Large intestine (tissue), 3 donors: ENCODE measurements around the gene RACK1. TPM values are rescaled to one million over a fixed set of nuclear protein-coding genes. Genes with fewer than 3 reads are reported as not detected.
"Not testable (repeated sequence)": the region's sequence is repeated elsewhere in the genome, so short reads cannot be mapped to it uniquely, and the experiment has no call there.

ENCODE experiments used
- DNase-seq, 2 donors: peaks; one replicate each; pipeline versions ENCODE4 v3.0.0 to v3.0.0-alpha.2; 2013
- H3K27ac ChIP-seq: one replicate; pipeline ENCODE4 v1.5.1; 2013; ENCODE audit warnings: low read length
- H3K27me3 ChIP-seq: 2 replicates; pipeline ENCODE4 v1.6.1; 2013; ENCODE audit warnings: low read length; ENCODE audit not compliant: control insufficient read depth, insufficient read depth
- H3K36me3 ChIP-seq: 2 replicates; pipeline ENCODE4 v1.6.1; 2013; ENCODE audit warnings: low read length; ENCODE audit not compliant: control insufficient read depth, insufficient read depth
- H3K4me1 ChIP-seq: one replicate; pipeline ENCODE4 v1.6.1; 2013; ENCODE audit warnings: low read length; ENCODE audit not compliant: control insufficient read depth, insufficient read depth
- H3K4me3 ChIP-seq: one replicate; pipeline ENCODE4 v1.5.1; 2013; ENCODE audit warnings: low read length
- H3K9me3 ChIP-seq: one replicate; pipeline ENCODE4 v1.6.1; 2013; ENCODE audit warnings: mild to moderate bottlenecking, low read depth, low read length, moderate library complexity; ENCODE audit not compliant: control insufficient read depth
- WGBS: methylation state at CpG from one replicate; pipeline ENCODE4 v1.1.5; 2013; ENCODE audit warnings: low lambda C conversion rate; ENCODE audit not compliant: insufficient coverage; 5-methylcytosine and 5-hydroxymethylcytosine counted together
- polyA plus RNA-seq: library from polyadenylated mRNA; unstranded; fragments of 120-200 nt; gene quantifications from one replicate; pipeline ENCODE4 v1.2.1, GENCODE V29; 2013

RACK1 gene
- polyA plus RNA-seq, 1 donor, result 3,389 TPM

GRCh38 chr5:181217111-181217802, 26.4 kb downstream of the RACK1 start:
- H3K4me1 ChIP-seq, result peaks cover 10% of the 10 kb centered on the region
- WGBS, result no CpG with 5 or more reads among the region's 46 CpGs
- peaks cover 55% of the 10 kb centered on the region for H3K27me3 ChIP-seq
- H3K9me3 ChIP-seq, result peaks cover 5% of the 10 kb centered on the region
- H3K4me3 ChIP-seq, result peak overlapping the region; percentile 54
- peak in 1 of 2 donors; percentile 54 for DNase-seq
- no peaks in the 10 kb centered on the region for H3K36me3 ChIP-seq
- no peak overlapping the region for H3K27ac ChIP-seq

GRCh38 chr5:181215997-181216989, 27.4 kb downstream of the RACK1 start:
- Histone ChIP-seq H3K4me3 (peak overlapping the region; percentile 14), H3K27ac (no peak overlapping the region), H3K27me3 (peaks cover 58% of the 10 kb centered on the region), H3K36me3 (no peaks in the 10 kb centered on the region), H3K4me1 (peaks cover 10% of the 10 kb centered on the region), H3K9me3 (peaks cover 5% of the 10 kb centered on the region)
- no peak for DNase-seq
- WGBS, result 23% methylated on average over 5 of the region's 44 CpGs

DNA sequence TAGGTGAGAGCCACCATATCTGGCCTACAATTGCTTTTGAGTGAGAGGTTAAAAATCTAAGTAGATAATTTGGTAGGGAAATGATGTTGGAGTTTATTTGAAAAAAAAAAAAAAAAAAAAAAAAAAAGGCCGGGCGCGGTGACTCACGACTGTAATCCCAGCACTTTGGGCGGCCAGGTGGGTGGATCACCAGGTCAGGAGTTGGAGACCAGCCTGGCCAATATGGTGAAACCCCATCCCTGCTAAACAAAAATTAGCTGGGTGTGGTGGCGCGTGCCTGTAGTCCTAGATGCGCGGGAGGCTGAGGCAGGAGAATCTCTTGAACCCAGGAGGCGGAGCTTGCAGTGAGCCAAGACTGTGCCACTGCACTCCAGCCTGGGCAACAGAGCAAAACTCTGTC, 29.5 kb downstream of the RACK1 start:
- H3K27ac ChIP-seq, DNase-seq, H3K36me3 ChIP-seq, H3K4me3 ChIP-seq, H3K4me1 ChIP-seq, H3K9me3 ChIP-seq: not testable (repeated sequence)
- WGBS, result no CpG with 5 or more reads among the region's 10 CpGs
- peaks cover 49% of the 10 kb centered on the region for H3K27me3 ChIP-seq

DNA sequence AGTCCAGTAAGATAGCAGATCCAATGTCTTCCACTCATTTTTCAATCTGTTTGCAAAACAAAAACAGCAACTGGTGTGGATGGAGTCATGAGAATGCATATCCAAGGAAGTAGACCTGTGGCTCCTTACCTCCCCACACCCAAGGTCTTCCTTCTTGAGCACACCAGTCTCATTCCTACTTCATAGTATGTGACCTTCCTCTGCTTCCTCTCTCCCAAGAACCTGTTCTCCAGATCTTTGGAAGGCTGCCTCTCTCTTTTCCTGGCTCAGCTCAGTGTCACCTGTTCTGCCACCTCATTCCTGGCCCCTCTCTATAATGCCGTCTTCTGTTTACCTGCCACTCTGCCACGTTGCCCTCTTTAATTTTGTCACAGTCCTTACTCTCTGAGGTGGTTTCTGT, 30.8 kb downstream of the RACK1 start:
- WGBS, result 25% methylated on average over 2 of the region's 2 CpGs
- H3K36me3 ChIP-seq, result no peaks in the 10 kb centered on the region
- no peak for DNase-seq
- no peak overlapping the region for H3K27ac ChIP-seq
- no peaks in the 10 kb centered on the region for H3K9me3 ChIP-seq
- H3K27me3 ChIP-seq, result peaks cover 48% of the 10 kb centered on the region
- no peak overlapping the region for H3K4me3 ChIP-seq
- peaks cover 7% of the 10 kb centered on the region for H3K4me1 ChIP-seq

GRCh38 chr5:181212080-181212479, 31.6 kb downstream of the RACK1 start:
- Histone ChIP-seq H3K27ac (no peak overlapping the region), H3K36me3 (no peaks in the 10 kb centered on the region), H3K4me1 (no peaks in the 10 kb centered on the region), H3K9me3 (no peaks in the 10 kb centered on the region), H3K27me3 (peaks cover 43% of the 10 kb centered on the region), H3K4me3 (no peak overlapping the region)
- DNase-seq, result no peak
- WGBS, result no CpG with 5 or more reads among the region's 6 CpGs

- no peaks in the 10 kb centered on the region for H3K9me3 ChIP-seq
- H3K4me3 ChIP-seq, result no peak overlapping the region
- H3K27me3 ChIP-seq, result peaks cover 37% of the 10 kb centered on the region
- no peak overlapping the region for H3K27ac ChIP-seq
- H3K4me1 ChIP-seq, result no peaks in the 10 kb centered on the region
- no peak for DNase-seq
- no peaks in the 10 kb centered on the region for H3K36me3 ChIP-seq
- 30% methylated on average over 3 of the region's 7 CpGs for WGBS
Measured at GRCh38 chr5:181211208-181211607, 32.5 kb downstream of the RACK1 start.

- not testable (repeated sequence) for H3K4me3 ChIP-seq, DNase-seq, H3K9me3 ChIP-seq, H3K4me1 ChIP-seq, H3K36me3 ChIP-seq, H3K27ac ChIP-seq
- WGBS, result 93% methylated on average over 3 of the region's 17 CpGs
- H3K27me3 ChIP-seq, result peaks cover 37% of the 10 kb centered on the region
Measured at GRCh38 chr5:181210698-181211097, 33.0 kb downstream of the RACK1 start.

DNA sequence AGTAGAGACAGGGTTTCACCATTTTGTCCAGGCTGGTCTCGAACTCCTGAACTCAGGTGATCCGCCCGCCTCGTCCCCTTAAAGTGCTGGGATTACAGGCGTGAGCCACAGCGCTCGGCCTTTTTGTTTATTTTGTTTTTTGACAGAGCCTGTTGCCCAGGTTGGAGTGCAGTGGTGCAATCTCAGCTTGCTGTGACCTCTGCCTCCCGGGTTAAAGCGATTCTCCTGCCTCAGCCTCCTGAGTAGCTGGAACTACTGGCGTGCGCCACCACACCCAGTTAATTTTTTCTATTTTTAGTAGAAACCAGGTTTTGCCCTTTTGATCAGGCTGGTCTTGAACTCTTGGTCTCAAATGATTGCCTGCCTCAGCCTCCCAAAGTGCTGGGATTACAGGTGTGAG, 33.6 kb downstream of the RACK1 start:
- H3K9me3 ChIP-seq, DNase-seq, H3K36me3 ChIP-seq, H3K4me3 ChIP-seq, H3K27ac ChIP-seq, H3K4me1 ChIP-seq: not testable (repeated sequence)
- WGBS, result no CpG with 5 or more reads among the region's 11 CpGs
- peaks cover 43% of the 10 kb centered on the region for H3K27me3 ChIP-seq

GRCh38 chr5:181209006-181209405, 34.7 kb downstream of the RACK1 start:
- not testable (repeated sequence) for DNase-seq, H3K4me3 ChIP-seq, H3K36me3 ChIP-seq, H3K9me3 ChIP-seq, H3K27ac ChIP-seq
- peaks cover 44% of the 10 kb centered on the region for H3K27me3 ChIP-seq
- WGBS, result no CpG with 5 or more reads among the region's 24 CpGs
- H3K4me1 ChIP-seq, result peaks cover 11% of the 10 kb centered on the region

- H3K36me3 ChIP-seq, result no peaks in the 10 kb centered on the region
- H3K4me3 ChIP-seq, result no peak overlapping the region
- peaks cover 17% of the 10 kb centered on the region for H3K4me1 ChIP-seq
- H3K27ac ChIP-seq, result no peak overlapping the region
- peaks cover 45% of the 10 kb centered on the region for H3K27me3 ChIP-seq
- WGBS, result 55% methylated on average over 2 of the region's 3 CpGs
- H3K9me3 ChIP-seq, result peaks cover 2% of the 10 kb centered on the region
- no peak for DNase-seq
Measured at GRCh38 chr5:181207960-181208253, 35.8 kb downstream of the RACK1 start.
